Activated T-helper 1 cell treated with anti-CD3 and anti-CD28 coated beads, Interleukin-12 subunit alpha, Interleukin-12 subunit beta, Interleukin-2, Interleukin-4 antibody, amounts not matched to agents 30 ng/mL and 10 ng/mL and 1 ng/mL, durations not matched to agents 14 hours and 24 hours and 36 hours (primary cell): Measurements from ENCODE around the gene CLIC3. TPM values are rescaled to one million over a fixed set of nuclear protein-coding genes. Genes with fewer than 3 reads are reported as not detected.

Experiments
- DNase-seq: peaks from one replicate; pipeline ENCODE4 v3.0.0; 2021; ENCODE audit warnings: low spot score
- H3K27ac Mint-ChIP-seq: one replicate; pipeline ENCODE4 v1.8.0; 2021; ENCODE audit warnings: mild to moderate bottlenecking, mixed read lengths
- H3K27me3 Mint-ChIP-seq: one replicate; pipeline ENCODE4 v1.8.0; 2022; ENCODE audit warnings: mild to moderate bottlenecking, moderate library complexity, mixed read lengths; ENCODE audit not compliant: insufficient read depth
- H3K36me3 Mint-ChIP-seq: one replicate; pipeline ENCODE4 v1.8.0; 2021; ENCODE audit warnings: low read depth, mixed read lengths
- H3K4me1 Mint-ChIP-seq: one replicate; pipeline ENCODE4 v1.8.0; 2021; ENCODE audit warnings: low read depth, mixed read lengths
- H3K4me3 Mint-ChIP-seq: one replicate; pipeline ENCODE4 v1.8.0; 2021; ENCODE audit warnings: mild to moderate bottlenecking, moderate library complexity, mixed read lengths
- H3K9me3 Mint-ChIP-seq: one replicate; pipeline ENCODE4 v1.8.0; 2021; ENCODE audit warnings: mixed read lengths
- intact Hi-C: fragments of 100-400 bp; cut with micrococcal nuclease; formaldehyde crosslinking; loops from one replicate; pipeline ENCODE4 v1.15.1; 2024
- total RNA-seq: library from RNA; stranded (reverse); gene quantifications from 2 replicates; pipeline ENCODE4 v1.2.3, GENCODE V29; 2022

Gene CLIC3
- total RNA-seq, 1 donor from 2014 or later = not detected

- Mint-ChIP-seq H3K27me3 (no peaks in the 10 kb centered on the region), H3K36me3 (no peaks in the 10 kb centered on the region), H3K9me3 (peaks cover 7% of the 10 kb centered on the region), H3K4me3 (no peak within 1 kb of the TSS), H3K27ac (no peak within 1 kb of the TSS), H3K4me1 (no peaks in the 10 kb centered on the region)
- intact Hi-C loops = no loop called here
- no peak for DNase-seq
These were observed 44.6 kb downstream of the CLIC3 start, which contains the start of gene LCN12 for GRCh38 chr9:136951541-136952320. Gene LCN12, plus strand, starts transcription at chr9:136952273. Its CDS starts 55 bp downstream, at chr9:136952328.

GRCh38 chr9:136950656-136951276 lies 45.6 kb downstream of the CLIC3 start:
- Mint-ChIP-seq H3K4me1 (no peaks in the 10 kb centered on the region), H3K4me3 (peak overlapping the region; percentile 84), H3K27ac (peak overlapping the region; percentile 83), H3K27me3 (no peaks in the 10 kb centered on the region), H3K36me3 (no peaks in the 10 kb centered on the region), H3K9me3 (no peaks in the 10 kb centered on the region)
- DNase-seq = no peak
- intact Hi-C loops = loop anchor here (1.0 kb wide), 1 partner anchor 42 kb away; the partner anchor contains the start of gene PAXX

GRCh38 chr9:136949817-136950655 lies 46.3 kb downstream of the CLIC3 start:
- Mint-ChIP-seq H3K27me3 (no peaks in the 10 kb centered on the region), H3K4me1 (no peaks in the 10 kb centered on the region), H3K27ac (peak overlapping the region; percentile 83), H3K9me3 (no peaks in the 10 kb centered on the region), H3K36me3 (no peaks in the 10 kb centered on the region), H3K4me3 (peak overlapping the region; percentile 84)
- peak; percentile 94 for DNase-seq
- intact Hi-C loops = loop anchor here (1.0 to 5.0 kb wide), 3 partner anchors 28 to 77 kb away; partner anchors contain the start of genes ABCA2 and PAXX

GRCh38 chr9:136949239-136949816 lies 47.0 kb downstream of the CLIC3 start:
- intact Hi-C loops = loop anchor here (1.0 to 5.0 kb wide), 2 partner anchors 29 to 78 kb away; partner anchors contain the start of gene ABCA2
- Mint-ChIP-seq H3K36me3 (no peaks in the 10 kb centered on the region), H3K27ac (peak overlapping the region; percentile 71), H3K9me3 (no peaks in the 10 kb centered on the region), H3K4me1 (peaks cover 5% of the 10 kb centered on the region), H3K27me3 (no peaks in the 10 kb centered on the region), H3K4me3 (peak overlapping the region; percentile 82)
- no peak for DNase-seq

GRCh38 chr9:136947955-136948510 lies 48.3 kb downstream of the CLIC3 start:
- Mint-ChIP-seq H3K36me3 (no peaks in the 10 kb centered on the region), H3K4me3 (peak overlapping the region; percentile 69), H3K4me1 (peaks cover 5% of the 10 kb centered on the region), H3K27ac (peak overlapping the region; percentile 12), H3K9me3 (no peaks in the 10 kb centered on the region), H3K27me3 (no peaks in the 10 kb centered on the region)
- intact Hi-C loops = loop anchor here (5.0 kb wide), 1 partner anchor 79 kb away; the partner anchor contains the start of gene ABCA2
- DNase-seq = no peak

- Mint-ChIP-seq H3K36me3 (peaks cover 3% of the 10 kb centered on the region), H3K9me3 (no peaks in the 10 kb centered on the region), H3K27me3 (no peaks in the 10 kb centered on the region), H3K27ac (no peak overlapping the region), H3K4me1 (peaks cover 5% of the 10 kb centered on the region), H3K4me3 (no peak overlapping the region)
- intact Hi-C loops = loop anchor here (5.0 kb wide), 1 partner anchor 80 kb away; the partner anchor contains the start of gene ABCA2
- no peak for DNase-seq
These were observed 49.1 kb downstream of the CLIC3 start for GRCh38 chr9:136947028-136947891.

GRCh38 chr9:136946228-136947027 lies 49.9 kb downstream of the CLIC3 start:
- H3K27ac Mint-ChIP-seq = no peak overlapping the region
- peaks cover 7% of the 10 kb centered on the region for H3K36me3 Mint-ChIP-seq
- H3K4me3 Mint-ChIP-seq = no peak overlapping the region
- intact Hi-C loops = loop anchor here (5.0 kb wide), 1 partner anchor 81 kb away; the partner anchor contains the start of gene ABCA2
- DNase-seq = no peak
- H3K27me3 Mint-ChIP-seq = no peaks in the 10 kb centered on the region
- peaks cover 5% of the 10 kb centered on the region for H3K4me1 Mint-ChIP-seq
- no peaks in the 10 kb centered on the region for H3K9me3 Mint-ChIP-seq

- Mint-ChIP-seq H3K27ac (no peak overlapping the region), H3K4me1 (peaks cover 5% of the 10 kb centered on the region), H3K9me3 (no peaks in the 10 kb centered on the region), H3K36me3 (peaks cover 10% of the 10 kb centered on the region), H3K4me3 (peak overlapping the region; percentile 71), H3K27me3 (no peaks in the 10 kb centered on the region)
- no peak for DNase-seq
- intact Hi-C loops = loop anchor here (5.0 kb wide), 1 partner anchor 82 kb away; the partner anchor contains the start of gene ABCA2
These were observed 50.8 kb downstream of the CLIC3 start for GRCh38 chr9:136945333-136946227.
